Stimulated activated CD4-positive, alpha-beta T cell treated with anti-CD3 and anti-CD28 coated beads, TNF-alpha, amount 100 ng/mL, for 48 hours (primary cell): ENCODE data around the gene CHRNB1.

ENCODE experiments used
- DNase-seq, 3 donors: peaks; one replicate each; pipeline ENCODE4 v3.0.0-alpha.2; 2020; ENCODE audit warnings: low read depth in 3 of 3

Gene CHRNB1

DNA sequence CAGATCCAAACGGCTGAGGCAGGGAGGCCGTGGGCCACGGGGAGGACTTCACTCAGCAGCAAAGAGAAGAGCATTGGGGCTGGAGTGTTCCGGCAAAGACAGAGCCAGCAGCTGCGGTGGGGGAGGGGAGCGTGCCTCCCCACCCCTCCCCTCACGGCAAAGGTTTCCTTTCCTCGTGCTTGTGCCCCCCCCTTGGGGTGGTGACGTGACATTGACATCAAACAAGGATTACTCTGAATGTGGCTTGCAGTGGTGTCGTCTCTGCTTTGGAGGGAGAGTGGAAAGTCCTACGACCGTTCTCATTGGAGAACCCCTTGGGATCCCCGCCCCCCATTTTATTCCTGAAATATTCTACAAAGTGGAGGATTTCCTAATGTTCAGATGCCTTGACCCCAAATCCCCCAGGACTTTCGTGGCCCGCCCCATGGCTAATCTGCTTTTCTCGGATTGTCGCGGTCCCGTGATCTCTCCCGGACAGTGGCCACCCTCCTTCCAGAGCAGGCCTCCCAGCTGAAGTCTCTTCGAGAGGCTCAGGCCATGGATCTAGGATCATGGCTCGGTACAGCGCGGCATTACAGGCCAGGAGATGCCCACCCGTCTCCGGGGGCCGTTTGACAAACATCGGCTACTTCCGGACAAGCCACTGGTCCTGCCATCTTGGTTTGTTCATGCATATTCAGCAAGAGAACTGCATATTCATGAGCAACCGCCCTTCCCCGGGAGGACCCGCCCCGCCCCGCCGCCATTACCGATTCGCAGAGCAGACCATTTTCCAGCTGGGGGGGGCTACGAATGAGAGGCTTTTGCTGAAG is 38.6 kb downstream of the CHRNB1 start:
- peak; percentile 86 to 95 (median 87) for DNase-seq

DNA sequence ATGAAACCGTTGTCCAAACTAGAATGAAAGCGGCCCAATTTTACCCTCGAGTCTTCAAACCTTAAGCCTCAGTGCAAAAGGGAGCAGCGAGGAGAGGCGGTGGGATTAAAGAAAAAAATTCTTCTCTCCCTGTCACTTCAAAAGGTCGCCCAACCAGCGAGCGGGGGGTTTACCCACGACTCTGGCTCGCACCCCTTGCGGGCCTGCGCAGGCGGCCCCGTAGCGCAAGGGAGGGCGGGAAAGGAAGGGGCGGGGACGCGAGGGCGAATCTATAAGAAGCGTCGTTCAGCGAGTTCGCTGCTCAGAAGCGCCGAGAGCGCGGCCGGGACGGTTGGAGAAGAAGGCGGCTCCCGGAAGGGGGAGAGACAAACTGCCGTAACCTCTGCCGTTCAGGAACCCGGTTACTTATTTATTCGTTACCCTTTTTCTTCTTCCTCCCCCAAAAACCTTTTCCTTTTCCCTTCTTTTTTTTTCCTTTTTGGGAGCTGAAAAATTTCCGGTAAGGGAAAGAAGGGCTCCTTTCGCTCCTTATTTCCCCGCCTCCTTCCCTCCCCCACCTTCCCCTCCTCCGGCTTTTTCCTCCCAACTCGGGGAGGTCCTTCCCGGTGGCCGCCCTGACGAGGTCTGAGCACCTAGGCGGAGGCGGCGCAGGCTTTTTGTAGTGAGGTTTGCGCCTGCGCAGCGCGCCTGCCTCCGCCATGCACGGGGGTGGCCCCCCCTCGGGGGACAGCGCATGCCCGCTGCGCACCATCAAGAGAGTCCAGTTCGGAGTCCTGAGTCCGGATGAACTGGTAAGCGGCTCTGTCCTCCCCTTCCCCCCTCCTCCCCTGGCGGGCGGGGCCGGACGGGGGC is 39.4 kb downstream of the CHRNB1 start, which contains the start of gene POLR2A:
POLR2A (plus strand) TSS at position 300 of the 852 bp plus-strand sequence.
- peak; percentile 94 to 96 (median 95) for DNase-seq

DNA sequence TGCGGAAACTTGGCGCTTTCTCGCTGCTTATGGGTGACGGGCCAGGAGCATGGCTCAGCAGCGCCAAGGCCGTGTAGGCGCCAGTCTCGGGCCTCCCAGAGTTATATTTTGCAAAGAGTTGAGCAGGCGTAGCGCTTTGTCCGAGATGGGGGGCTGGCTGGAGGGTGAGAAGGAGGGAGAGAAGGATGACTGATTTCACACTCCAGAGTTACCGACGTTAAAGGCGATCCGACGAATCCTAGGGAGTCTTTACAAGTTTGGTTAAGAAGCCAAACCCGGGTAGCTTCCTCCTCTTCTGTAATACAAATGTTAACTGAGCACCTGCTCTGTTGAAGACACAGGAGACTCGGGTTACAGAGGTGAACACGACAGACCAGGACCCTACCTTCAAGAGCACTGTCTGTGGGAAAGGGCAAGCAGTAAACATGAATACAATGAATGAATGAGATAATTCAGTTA is 40.1 kb downstream of the CHRNB1 start:
- DNase-seq = no peak

DNA sequence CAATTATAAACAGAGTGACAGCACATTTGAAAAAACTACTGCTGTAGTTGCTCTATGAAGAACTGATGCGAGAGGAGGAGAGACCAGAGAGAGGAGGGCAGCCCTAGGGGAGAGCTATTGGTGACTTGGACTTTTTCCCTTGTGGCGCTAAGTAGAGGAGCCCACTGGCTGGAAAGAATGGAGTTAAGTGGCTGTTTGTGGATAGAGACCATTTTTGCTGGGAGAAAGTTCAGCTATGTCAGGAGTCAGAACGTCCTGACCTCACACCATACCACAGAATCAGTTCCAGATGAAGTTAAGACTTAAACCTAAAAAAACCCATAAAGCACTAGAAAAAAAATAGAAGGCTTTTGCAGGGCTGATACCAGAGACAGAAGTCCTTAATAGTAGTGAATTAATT is 41.3 kb downstream of the CHRNB1 start:
- no peak for DNase-seq

DNA sequence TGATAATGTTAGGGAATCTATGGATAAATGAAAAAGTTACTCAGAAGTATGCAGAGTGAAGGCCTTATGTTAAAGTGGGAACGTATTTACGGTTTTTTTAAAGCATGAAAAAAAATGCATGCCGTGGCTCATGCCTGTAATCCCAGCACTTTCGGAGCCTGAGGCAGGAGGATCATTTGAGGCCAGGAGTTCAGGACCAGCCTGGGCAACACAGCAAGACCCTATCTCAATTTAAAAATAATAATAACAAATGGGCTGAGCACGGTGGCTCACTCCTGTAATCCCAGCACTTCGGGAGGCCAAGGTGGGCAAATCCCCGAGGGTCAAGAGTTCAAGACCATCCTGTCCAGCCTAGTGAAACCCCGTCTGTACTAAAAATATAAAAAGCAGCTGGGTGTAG is 45.3 kb downstream of the CHRNB1 start:
- DNase-seq = no peak

DNA sequence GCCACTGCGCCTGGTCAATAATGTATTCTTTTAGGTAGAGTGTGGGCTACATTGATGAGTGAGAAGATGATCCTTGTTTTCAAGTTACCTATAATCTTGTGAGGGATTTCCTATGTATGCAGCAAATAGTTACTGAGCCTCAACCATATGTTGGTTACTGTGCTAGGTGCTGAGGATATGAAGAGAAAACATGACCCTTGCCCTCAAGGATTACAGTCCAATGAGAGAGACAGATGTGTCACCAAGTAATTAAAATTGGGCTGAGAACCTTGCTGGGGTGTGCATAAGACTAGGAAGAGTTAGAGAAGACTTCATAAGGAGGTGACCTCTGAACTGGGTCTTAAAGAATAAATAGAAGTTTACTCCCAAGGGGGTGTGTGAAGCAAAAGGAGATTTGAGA is 46.7 kb downstream of the CHRNB1 start:
- no peak for DNase-seq

DNA sequence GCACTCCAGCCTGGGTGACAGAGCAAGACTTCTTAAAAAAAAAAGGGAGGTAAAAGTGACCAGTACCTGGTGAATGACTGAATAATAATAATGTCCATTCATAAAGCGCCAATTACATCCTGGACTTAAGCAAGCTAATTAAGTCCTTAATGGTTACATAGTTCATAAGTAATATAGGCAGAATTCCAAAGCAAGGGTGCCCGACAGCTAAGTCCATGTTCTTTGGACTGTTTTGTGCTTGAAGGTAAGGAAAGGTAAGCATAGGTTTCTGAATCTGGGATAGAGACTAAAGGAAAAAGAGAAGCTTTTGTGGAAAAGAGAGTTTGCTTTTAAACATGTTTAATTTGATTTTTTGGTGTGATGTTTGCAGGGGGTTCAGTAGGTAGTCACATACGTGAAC is 49.1 kb downstream of the CHRNB1 start:
- no peak for DNase-seq

DNA sequence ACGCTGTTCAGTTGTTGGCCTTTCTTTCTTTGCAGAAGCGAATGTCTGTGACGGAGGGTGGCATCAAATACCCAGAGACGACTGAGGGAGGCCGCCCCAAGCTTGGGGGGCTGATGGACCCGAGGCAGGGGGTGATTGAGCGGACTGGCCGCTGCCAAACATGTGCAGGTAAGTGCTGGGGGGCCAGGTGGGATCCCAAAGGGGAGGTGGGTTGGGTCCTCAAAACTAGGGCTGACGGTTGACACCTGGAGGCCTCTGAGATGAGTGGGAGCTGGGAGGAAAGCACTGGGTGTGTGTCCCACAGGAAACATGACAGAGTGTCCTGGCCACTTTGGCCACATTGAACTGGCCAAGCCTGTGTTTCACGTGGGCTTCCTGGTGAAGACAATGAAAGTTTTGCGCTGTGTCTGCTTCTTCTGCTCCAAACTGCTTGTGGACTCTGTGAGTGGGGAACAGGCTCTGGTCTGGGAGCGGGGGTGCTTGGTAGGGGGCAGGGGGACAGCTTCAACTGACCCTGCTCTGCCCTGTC is 51.1 kb downstream of the CHRNB1 start:
- no peak for DNase-seq

DNA sequence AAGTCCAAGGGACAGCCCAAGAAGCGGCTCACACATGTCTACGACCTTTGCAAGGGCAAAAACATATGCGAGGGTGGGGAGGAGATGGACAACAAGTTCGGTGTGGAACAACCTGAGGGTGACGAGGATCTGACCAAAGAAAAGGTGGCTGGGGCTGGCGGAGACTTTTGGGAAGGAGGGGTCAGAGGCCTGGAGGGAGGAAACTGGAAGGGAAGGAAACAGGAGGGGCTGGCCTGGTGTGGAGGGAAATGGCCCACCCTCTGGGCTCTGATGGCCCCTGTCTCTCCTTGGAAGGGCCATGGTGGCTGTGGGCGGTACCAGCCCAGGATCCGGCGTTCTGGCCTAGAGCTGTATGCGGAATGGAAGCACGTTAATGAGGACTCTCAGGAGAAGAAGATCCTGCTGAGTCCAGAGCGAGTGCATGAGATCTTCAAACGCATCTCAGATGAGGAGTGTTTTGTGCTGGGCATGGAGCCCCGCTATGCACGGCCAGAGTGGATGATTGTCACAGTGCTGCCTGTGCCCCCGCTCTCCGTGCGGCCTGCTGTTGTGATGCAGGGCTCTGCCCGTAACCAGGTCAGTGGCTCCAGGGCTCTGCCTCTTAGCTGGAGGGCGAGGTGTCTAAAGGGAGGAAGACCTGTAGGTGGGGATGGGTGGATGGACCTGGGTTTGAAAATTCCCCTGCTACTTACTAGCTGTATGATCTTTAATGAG is 51.8 kb downstream of the CHRNB1 start:
- DNase-seq = no peak

DNA sequence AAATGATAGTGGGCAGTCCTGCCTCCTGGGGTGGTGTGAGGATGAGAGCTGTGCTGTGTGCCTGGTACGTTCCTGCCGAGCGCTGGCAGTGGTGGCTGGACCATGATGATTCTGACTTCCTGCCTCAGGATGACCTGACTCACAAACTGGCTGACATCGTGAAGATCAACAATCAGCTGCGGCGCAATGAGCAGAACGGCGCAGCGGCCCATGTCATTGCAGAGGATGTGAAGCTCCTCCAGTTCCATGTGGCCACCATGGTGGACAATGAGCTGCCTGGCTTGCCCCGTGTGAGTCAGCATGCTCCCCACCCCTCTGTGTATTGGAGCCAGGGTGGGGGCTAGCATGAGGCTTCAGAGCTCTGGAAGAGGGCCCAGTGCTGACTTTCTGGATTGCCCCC is 52.4 kb downstream of the CHRNB1 start:
- no peak for DNase-seq

DNA sequence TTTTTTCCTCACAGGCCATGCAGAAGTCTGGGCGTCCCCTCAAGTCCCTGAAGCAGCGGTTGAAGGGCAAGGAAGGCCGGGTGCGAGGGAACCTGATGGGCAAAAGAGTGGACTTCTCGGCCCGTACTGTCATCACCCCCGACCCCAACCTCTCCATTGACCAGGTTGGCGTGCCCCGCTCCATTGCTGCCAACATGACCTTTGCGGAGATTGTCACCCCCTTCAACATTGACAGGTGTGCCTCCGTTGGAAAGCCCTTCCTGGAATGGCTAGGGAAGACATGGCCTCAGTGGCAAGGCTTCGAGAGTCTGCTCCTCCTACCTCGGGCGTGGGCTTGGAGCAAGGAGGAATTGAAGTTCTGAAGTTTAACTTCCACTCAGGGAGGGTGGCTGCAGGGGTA is 52.8 kb downstream of the CHRNB1 start:
- DNase-seq = no peak

DNA sequence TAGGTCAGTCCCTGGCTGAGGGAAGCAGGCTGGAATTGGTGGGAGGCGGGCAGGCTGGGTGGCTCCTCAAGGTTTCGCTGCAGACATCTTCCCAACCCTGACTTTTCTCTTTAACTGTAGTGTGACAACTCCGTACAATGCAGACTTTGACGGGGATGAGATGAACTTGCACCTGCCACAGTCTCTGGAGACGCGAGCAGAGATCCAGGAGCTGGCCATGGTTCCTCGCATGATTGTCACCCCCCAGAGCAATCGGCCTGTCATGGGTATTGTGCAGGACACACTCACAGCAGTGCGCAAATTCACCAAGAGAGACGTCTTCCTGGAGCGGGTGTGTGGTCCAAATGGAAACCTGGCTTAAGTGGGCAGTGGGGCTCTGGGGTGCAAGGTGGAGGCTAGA is 54.3 kb downstream of the CHRNB1 start:
- DNase-seq = no peak

DNA sequence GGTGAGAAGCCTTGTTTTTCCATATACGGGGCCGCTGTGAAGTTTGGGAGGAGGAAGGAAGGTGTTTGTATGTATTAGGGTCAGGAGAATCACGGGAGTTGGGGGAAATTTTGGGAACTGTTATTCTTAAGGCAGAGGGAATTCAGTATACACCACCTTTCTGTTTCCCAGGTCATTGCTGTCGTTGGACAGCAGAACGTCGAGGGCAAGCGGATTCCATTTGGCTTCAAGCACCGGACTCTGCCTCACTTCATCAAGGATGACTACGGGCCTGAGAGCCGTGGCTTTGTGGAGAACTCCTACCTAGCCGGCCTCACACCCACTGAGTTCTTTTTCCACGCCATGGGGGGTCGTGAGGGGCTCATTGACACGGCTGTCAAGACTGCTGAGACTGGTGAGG is 56.9 kb downstream of the CHRNB1 start:
- no peak for DNase-seq

DNA sequence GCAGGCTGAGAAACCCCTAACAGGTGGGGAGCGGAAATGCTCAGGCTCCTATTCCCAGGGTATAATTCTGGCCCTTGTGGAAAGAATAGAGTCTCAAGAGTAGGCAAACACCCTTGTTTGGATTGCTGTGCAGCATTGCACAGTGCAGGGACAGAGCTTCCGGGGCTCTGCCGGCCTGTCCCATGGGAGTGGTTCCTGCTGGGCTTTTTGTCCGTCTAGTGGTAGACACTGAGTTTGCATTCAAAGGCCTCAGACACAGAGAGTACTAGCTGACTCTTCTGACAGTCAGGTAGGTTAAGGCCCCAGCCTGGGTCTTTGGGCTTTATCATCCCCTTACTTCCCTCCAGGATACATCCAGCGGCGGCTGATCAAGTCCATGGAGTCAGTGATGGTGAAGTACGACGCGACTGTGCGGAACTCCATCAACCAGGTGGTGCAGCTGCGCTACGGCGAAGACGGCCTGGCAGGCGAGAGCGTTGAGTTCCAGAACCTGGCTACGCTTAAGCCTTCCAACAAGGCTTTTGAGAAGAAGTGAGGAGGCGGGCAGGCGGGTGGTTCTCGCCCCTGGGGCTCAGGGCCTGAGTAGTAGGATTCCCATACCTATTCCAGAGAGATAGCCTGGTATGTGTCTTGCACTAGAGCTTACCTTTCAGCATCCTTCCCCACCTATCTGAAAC is 57.4 kb downstream of the CHRNB1 start:
- no peak for DNase-seq

DNA sequence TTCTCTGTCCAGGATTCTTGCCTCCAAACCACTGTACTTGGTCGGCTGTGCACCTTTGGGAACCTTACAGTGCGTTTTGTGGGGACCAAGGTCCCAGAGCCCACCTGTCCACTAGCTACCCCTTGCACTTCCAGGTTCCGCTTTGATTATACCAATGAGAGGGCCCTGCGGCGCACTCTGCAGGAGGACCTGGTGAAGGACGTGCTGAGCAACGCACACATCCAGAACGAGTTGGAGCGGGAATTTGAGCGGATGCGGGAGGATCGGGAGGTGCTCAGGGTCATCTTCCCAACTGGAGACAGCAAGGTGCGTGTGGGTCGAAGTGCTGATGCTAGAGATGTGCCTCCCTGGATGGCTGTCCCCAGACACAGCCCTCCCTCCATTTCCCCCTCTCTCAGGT is 58.1 kb downstream of the CHRNB1 start:
- DNase-seq = no peak

DNA sequence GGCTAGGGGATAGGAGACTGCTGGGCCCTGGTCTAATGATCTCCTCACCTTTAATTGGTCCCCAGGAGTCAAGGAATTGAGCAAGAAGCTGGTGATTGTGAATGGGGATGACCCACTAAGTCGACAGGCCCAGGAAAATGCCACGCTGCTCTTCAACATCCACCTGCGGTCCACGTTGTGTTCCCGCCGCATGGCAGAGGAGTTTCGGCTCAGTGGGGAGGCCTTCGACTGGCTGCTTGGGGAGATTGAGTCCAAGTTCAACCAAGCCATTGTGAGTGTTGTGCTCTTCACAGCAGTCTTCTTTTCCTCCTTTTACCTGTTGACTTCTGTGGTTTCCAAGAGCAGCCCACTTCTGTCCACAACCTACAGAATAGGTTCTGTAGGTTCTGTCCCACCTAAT is 58.7 kb downstream of the CHRNB1 start:
- no peak for DNase-seq
